ENCODE measurements around the gene ECEL1. TPM values are rescaled to one million over a fixed set of nuclear protein-coding genes. Genes with fewer than 3 reads are reported as not detected.
"Not testable (repeated sequence)": the region's sequence is repeated elsewhere in the genome, so short reads cannot be mapped to it uniquely, and the experiment has no call there.

Gene ECEL1
- total and polyA plus RNA-seq, 2 experiments from 2014 or later: 6.7 to 17.5 TPM

DNA sequence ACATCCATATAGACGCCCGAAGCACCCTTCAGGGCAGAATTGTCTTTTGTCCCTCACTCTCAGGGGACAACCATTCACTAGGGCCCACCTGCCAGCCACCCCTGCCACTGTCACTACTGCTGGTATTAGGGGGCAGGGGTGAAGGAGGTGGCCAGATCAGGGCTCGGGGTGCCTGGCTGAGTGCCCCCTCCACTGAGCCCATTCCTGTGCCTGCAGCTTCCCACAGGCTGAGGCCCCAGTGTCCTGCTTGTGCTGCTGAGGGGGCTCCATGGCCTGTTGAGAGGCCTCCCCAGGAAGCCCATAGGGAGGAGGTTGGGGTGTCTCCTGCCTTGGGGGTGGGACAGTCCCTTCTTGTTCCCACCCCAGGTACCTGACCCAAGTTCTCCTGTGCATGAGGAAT, 36.0 kb downstream of the ECEL1 start:
- H2AFZ ChIP-seq; H3K4me3 ChIP-seq; H3K79me2 ChIP-seq (replicated peaks; ENCODE audit: insufficient read depth); H3K36me3 ChIP-seq (ENCODE audit: insufficient read depth); H3K4me2 ChIP-seq; H3K4me3 Mint-ChIP-seq; H3K27me3 ChIP-seq (ENCODE audit: insufficient read depth); H4K20me1 ChIP-seq (replicated peaks; ENCODE audit: insufficient read depth); DNase-seq (ENCODE audit: low spot score); H3K27ac ChIP-seq (ENCODE audit: low read depth); H3F3A ChIP-seq (replicated peaks; ENCODE audit: low read depth); H3K36me3 Mint-ChIP-seq (ENCODE audit: low read depth); ATAC-seq; H3K9me3 Mint-ChIP-seq; H3K4me1 Mint-ChIP-seq; H3K27ac Mint-ChIP-seq; H3K9me2 ChIP-seq (ENCODE audit: insufficient read depth); H3K4me1 ChIP-seq (ENCODE audit: insufficient read depth): not testable (repeated sequence)
- H3K27me3 Mint-ChIP-seq (ENCODE audit: insufficient read depth, low read depth, poor library complexity): peaks cover 17% of the 10 kb centered on the region

DNA sequence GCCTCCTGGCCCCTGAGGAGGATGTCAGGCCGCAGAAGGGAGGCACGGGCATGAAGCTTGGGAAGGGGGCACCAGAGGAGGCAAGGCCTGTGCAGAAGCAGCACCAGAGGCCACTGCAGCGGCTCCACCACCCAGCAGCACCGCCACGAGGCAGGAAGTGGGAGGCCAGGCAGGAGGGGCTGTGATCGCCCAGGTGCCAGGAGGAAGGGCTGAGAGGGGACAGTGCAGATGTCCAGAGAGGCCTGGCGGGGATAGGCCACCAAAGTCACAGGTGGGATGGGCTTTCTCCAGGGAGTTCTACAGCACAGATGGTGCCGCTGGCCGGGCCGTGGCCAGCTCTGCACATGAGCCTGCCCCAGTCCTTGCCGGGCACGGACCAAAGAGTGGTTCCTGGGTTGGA, 37.7 kb downstream of the ECEL1 start:
- no peak overlapping the region for H3K27ac Mint-ChIP-seq
- ATAC-seq: peak; percentile 17
- H3K4me3 Mint-ChIP-seq: no peak overlapping the region
- H2AFZ ChIP-seq: no peak overlapping the region
- DNase-seq (ENCODE audit: low spot score): no peak
- no peak for TF ChIP-seq STAT1 (IDR thresholded peaks at IDR 0.05; ENCODE audit: unreplicated experiment)
- H3K9me2 ChIP-seq (ENCODE audit: insufficient read depth): no peaks in the 10 kb centered on the region
- no peaks in the 10 kb centered on the region for H3K36me3 ChIP-seq (ENCODE audit: insufficient read depth)
- H3K4me2 ChIP-seq: no peak overlapping the region
- H3K27ac ChIP-seq (ENCODE audit: low read depth): no peak overlapping the region
- no peaks in the 10 kb centered on the region for H3K27me3 ChIP-seq (ENCODE audit: insufficient read depth)
- no peaks in the 10 kb centered on the region for H4K20me1 ChIP-seq (replicated peaks; ENCODE audit: insufficient read depth)
- no peaks in the 10 kb centered on the region for H3K36me3 Mint-ChIP-seq (ENCODE audit: low read depth)
- H3K9me3 Mint-ChIP-seq: no peaks in the 10 kb centered on the region
- H3K4me1 Mint-ChIP-seq: no peaks in the 10 kb centered on the region; the same call in 2 of the 3 replicates
- no peaks in the 10 kb centered on the region for H3K79me2 ChIP-seq (replicated peaks; ENCODE audit: insufficient read depth)
- H3K4me1 ChIP-seq (ENCODE audit: insufficient read depth): no peaks in the 10 kb centered on the region
- no peaks in the 10 kb centered on the region for H3F3A ChIP-seq (replicated peaks; ENCODE audit: low read depth)
- peaks cover 15% of the 10 kb centered on the region for H3K27me3 Mint-ChIP-seq (ENCODE audit: insufficient read depth, low read depth, poor library complexity)
- no peak overlapping the region for H3K4me3 ChIP-seq

DNA sequence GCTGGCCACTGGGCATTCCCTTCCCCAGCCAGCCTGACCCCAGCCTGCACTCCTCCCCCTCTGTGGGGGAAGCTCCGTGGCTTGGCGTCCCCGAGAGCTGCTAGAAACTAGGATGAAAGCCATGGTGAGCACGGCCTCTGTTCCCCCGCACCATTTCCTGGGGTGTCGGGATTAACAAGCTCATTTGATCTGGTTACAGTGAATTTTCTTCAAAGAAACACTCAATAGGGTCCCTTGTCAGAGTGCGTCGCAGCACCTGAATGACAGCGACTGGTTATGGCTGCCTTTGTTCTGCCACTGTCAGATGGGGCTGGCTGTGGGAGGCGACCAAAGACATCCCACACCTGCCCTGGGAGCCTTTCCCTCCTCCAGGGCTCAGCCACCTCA, 39.3 kb downstream of the ECEL1 start:
- no peaks in the 10 kb centered on the region for H3K9me3 Mint-ChIP-seq
- Histone ChIP-seq H3F3A (replicated peaks; ENCODE audit: low read depth) (no peaks in the 10 kb centered on the region), H2AFZ (no peak overlapping the region), H3K4me3 (no peak overlapping the region), H3K9me2 (ENCODE audit: insufficient read depth) (no peaks in the 10 kb centered on the region), H3K4me2 (no peak overlapping the region), H3K27ac (ENCODE audit: low read depth) (no peak overlapping the region), H3K27me3 (ENCODE audit: insufficient read depth) (no peaks in the 10 kb centered on the region), H3K36me3 (ENCODE audit: insufficient read depth) (no peaks in the 10 kb centered on the region), H3K4me1 (ENCODE audit: insufficient read depth) (no peaks in the 10 kb centered on the region), H3K79me2 (replicated peaks; ENCODE audit: insufficient read depth) (no peaks in the 10 kb centered on the region), H4K20me1 (replicated peaks; ENCODE audit: insufficient read depth) (no peaks in the 10 kb centered on the region)
- H3K4me1 Mint-ChIP-seq: no peaks in the 10 kb centered on the region; the same call in 2 of the 3 replicates
- peaks cover 18% of the 10 kb centered on the region for H3K27me3 Mint-ChIP-seq (ENCODE audit: insufficient read depth, low read depth, poor library complexity)
- DNase-seq (ENCODE audit: low spot score): no peak
- no peaks in the 10 kb centered on the region for H3K36me3 Mint-ChIP-seq (ENCODE audit: low read depth)
- no peak overlapping the region for H3K4me3 Mint-ChIP-seq
- no peak overlapping the region for H3K27ac Mint-ChIP-seq
- no peak for ATAC-seq
- TF ChIP-seq ZNF114 (CRISPR knock-in tag; IDR thresholded peaks at IDR 0.05) (no peak), STAT1 (IDR thresholded peaks at IDR 0.05; ENCODE audit: unreplicated experiment) (no peak), REST (IDR thresholded peaks at IDR 0.05; ENCODE audit: unreplicated experiment) (no peak), NANOG (IDR thresholded peaks at IDR 0.05; ENCODE audit: borderline replicate concordance) (no peak), EZH2 (IDR thresholded peaks at IDR 0.05; ENCODE audit: low read depth, unreplicated experiment) (no peak), ZNF331 (CRISPR knock-in tag; IDR thresholded peaks at IDR 0.05; ENCODE audit: low read depth) (no peak), CREB1 (CRISPR knock-in tag; IDR thresholded peaks at IDR 0.05; ENCODE audit: low read depth) (no peak), EZH2phosphoT487 (IDR thresholded peaks at IDR 0.05; ENCODE audit: unreplicated experiment) (no peak)
- TF ChIP-seq, protein P1, sequence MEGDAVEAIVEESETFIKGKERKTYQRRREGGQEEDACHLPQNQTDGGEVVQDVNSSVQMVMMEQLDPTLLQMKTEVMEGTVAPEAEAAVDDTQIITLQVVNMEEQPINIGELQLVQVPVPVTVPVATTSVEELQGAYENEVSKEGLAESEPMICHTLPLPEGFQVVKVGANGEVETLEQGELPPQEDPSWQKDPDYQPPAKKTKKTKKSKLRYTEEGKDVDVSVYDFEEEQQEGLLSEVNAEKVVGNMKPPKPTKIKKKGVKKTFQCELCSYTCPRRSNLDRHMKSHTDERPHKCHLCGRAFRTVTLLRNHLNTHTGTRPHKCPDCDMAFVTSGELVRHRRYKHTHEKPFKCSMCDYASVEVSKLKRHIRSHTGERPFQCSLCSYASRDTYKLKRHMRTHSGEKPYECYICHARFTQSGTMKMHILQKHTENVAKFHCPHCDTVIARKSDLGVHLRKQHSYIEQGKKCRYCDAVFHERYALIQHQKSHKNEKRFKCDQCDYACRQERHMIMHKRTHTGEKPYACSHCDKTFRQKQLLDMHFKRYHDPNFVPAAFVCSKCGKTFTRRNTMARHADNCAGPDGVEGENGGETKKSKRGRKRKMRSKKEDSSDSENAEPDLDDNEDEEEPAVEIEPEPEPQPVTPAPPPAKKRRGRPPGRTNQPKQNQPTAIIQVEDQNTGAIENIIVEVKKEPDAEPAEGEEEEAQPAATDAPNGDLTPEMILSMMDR (conservative IDR thresholded peaks at IDR 0.05; ENCODE audit: low read depth in 2 of 2): no peak
- TF ChIP-seq, protein P2, sequence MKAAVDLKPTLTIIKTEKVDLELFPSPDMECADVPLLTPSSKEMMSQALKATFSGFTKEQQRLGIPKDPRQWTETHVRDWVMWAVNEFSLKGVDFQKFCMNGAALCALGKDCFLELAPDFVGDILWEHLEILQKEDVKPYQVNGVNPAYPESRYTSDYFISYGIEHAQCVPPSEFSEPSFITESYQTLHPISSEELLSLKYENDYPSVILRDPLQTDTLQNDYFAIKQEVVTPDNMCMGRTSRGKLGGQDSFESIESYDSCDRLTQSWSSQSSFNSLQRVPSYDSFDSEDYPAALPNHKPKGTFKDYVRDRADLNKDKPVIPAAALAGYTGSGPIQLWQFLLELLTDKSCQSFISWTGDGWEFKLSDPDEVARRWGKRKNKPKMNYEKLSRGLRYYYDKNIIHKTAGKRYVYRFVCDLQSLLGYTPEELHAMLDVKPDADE (IDR thresholded peaks at IDR 0.05): no peak
